Measurements from ENCODE around the gene PRKACA.

- TF ChIP-seq CTCF (IDR thresholded peaks at IDR 0.05; ENCODE audit: low read length) (no peak), EZH2 (optimal IDR thresholded peaks at IDR 0.05; ENCODE audit: low read depth, low read length) (no peak), EZH2phosphoT487 (IDR thresholded peaks at IDR 0.05; ENCODE audit: low read length) (no peak)
Measured at GRCh38 chr19:14156971-14157717, 39.6 kb upstream of the PRKACA start.
